Measurements from ENCODE around the gene ANKH.

ANKH gene

DNA sequence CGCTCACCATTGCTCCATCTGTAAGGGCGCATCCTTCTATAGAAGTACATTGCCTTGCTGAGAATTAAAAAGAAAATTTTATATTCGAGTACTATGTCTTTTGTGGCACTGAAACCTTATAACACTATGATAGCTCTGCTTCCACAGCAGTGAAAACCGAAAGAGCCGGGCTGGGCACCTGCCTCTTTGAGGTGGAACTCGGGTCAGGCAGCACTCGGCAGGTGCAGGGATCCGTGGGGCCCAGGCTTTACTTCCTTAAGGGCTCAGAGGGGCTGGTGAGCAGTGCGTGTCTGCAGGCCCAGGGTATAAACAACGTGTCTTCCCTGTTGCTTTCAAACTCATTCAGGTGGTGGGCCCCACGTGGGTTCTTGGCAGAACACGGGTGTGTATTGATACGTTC, 137.2 kb downstream of the ANKH start:
- DNase-seq (ENCODE audit: low spot score), result no peak

DNA sequence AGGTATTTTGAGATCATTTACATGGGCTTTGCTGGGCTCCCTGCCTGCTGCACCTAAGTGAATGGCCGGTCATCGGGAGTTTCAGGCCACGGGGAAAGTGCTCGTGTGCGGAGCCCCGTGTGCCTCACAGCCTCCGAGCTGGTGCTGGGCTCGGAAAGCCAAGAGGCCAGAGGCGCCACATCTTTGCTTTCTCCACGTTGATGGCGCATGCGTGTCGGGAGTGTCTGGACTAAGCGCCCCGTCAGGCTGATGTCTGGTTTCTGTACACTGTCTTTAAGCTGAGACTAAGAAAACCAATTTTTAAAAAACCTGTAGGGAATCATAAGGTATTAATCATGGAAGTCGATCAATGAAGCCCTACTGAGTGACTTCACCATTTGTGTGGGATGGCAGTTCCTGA, 137.9 kb downstream of the ANKH start:
- DNase-seq (ENCODE audit: low spot score), result no peak

DNA sequence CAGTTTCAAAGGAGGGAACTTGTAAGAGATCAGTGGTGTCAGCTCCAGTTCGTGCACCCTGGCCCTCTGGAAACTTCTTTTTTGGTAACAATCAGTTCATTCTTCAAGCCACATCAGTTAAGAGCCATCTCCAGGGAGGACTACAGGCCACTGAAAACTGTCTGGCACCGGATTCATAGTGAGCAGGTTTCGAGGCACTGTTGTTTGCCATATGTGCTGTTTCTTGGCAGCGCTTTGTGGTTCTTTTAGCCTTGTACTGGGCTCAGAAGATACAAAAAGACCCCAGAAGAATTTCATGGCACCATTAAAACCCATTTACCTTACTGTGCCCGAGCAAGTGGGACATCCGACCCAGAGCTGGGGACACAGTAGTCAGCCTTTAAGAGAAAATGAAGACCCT, 138.6 kb downstream of the ANKH start:
- DNase-seq (ENCODE audit: low spot score), result no peak

DNA sequence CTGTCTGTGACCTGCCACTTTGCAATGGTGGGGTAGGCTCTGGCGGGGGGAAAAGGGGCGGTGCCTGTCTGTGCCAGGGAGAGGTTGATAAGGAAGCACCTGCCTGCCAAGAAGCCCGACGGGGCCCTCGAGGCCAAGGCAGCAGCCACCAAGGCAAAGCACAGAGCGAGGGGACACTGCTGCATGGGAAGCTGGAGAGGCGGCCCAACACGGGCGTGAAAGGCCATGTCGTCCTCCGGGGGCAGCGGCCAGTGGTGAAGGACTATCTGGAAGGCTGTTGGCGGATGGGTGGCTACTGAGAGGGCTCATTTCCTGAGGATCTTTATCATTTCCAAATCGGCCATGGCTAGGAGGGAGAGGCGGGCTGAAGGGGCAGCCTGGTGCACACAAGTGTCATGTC, 140.7 kb downstream of the ANKH start:
- no peak for DNase-seq (ENCODE audit: low spot score)

DNA sequence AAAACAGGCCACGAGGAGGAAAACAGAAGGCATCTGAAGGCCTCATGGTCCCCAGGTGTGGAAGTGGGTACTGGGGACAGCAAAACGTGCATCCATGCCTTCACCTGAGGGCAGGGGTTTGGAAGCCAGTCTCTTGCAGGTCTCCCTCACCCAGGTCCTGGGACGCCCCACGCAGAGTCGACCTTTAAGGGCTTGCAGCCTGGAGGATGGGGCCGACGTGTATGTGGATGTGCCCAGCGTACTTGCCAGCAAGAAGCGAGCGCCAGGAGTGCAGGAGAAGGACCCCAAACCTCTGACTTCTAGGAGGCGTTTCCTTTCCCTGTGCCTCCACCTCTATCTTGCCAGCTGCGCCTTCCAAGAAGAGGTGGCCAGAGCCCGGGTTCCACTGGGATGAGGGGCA, 141.1 kb downstream of the ANKH start:
- DNase-seq (ENCODE audit: low spot score), result no peak

DNA sequence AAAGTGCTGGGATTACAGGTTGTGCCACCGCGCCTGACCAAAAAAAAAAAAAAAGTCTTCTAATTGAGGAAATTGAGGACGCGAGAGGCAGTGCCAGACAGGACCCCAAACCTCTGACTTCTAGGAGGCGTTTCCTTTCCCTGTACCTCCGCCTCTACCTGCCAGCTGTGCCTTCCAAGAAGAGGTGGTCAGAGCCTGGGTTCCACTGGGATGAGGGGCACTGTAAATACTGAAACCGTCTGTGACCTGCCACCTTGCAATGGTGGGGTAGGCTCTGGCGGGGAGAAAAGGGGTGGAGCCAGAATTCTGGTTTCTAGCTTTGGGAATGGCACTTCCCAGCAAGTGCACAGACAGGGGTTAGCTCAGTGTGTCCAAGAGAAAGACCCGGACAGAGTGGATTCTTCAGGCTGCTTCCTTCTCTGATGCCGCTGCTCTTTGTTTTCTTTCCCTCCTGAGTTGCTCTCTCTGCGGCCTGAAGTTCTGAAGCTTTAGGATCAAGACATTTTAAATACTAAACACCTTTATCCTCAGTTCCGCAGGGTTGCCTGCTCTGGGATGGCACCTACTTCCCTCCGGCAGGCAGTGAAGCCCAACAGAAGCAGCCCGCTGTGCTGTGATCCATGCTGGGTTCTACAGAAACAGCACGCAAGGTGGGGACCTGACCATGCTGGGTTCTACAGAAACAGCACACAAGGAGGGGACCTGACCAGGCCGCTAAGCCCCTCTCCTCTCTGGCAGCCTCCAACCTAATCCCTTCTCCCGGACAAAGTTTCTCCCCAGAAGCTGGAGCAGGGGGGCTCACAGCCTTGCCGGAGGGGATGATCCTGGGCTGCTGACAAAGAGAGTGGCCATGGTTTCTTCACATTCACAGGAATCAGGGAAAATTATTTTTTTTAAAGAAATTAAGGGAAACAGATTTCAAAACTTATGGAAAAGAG, 141.9 kb downstream of the ANKH start:
- no peak for DNase-seq (ENCODE audit: low spot score)

DNA sequence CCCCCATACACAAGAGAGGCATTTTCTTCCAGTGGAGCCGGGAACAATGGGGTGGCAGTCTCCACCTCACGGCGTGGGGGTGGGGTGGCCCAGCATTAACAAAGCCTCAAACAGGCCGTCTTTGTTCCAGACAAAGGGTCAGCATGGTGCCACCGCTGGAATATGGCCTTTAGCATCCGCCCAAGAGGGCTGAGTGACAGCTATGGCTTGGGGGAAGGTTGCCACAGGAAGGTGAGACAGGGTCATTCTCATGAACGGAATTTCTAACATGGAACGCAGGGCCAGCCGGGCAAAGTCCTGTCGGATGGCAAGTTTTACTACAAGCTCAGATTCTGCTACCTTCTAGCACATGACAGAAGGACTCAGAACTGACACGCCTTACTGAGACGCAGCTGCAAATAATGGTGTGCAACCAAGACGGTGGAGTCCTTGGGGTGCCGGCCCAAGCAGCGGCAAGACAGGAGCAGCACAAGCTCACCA, 143.1 kb downstream of the ANKH start:
- DNase-seq (ENCODE audit: low spot score), result peak; percentile 96

DNA sequence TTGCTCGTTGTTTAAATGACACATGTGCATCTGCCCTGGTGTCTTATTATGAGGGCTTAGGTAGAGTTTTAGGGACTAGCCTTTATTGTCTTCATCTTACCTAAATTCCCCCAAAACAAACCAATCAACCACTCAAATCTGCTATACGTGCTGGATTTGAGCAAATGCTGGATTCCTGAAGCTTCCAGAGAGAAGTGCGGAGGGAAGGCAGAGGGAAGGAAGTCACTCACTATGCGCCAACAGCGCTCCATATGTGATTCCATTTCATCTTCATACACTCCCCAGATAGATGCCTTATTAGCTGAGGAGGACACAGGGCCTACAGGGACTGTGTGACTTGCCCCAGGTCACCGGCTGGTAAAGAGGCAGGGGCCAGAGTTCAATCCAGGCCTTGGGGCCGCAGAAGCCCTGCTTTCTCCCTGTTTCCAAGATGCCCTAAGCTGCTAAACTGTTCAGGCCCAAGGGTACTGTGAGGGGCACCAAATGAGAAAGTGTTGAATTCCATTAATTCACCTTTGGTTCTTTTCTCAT, 143.6 kb downstream of the ANKH start:
- peak; percentile 64 for DNase-seq (ENCODE audit: low spot score)

DNA sequence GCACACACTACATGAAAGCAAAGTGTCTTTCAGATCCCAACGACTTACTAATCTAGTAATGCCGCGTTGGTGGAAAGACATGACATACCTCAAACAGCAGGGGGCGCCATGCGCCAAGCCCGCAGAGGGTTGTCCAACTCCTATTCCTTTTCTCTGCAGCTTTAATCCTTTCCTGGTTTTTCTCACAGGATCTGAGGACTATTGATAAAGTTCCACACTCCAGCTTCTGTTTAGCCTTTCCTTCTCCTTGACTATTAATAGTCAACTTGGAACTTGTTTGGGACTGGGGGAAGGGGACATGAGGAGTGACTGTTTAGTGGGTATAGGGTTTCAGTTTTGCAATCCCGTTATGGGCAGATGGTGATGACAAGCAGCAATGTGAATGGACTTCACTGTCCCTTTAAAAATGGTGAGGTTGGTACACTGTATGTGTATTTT, 144.1 kb downstream of the ANKH start:
- DNase-seq (ENCODE audit: low spot score), result peak; percentile 90

DNA sequence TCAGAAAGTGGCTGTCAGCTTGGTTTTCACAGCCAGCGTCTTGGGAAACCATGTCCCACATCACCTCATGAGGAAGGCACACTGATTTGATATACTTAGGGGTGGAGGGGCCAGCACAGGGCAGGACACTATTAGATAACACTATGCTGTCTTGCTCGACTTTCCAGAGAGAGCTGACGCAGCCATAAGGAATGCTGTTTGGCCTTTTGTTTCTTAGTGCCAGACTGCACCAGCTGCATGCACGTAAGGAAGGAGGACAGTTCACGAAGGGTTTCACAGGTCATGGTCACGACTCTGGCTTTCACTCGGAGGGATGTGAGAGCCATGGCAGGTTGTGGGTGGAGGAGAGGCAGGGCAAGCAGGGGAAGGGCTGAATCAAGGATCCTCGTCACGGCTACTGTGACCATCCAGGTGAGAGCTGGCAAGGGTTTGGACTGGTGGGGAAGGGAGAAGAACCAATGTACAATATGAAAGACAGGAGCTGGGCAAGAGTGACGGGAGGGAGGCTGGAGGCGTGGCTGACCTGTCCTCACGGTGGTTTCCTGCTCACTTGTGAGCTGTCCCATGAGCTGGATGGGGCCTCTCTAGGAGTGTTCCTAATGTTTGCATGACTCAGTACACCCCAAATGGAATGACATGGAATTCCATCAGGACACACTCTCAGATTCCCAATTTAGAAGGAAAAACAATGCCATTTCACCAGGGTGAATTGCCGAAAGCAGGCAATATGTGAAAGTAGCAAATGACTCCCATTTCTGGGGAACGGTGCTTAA, 145.3 kb downstream of the ANKH start:
- DNase-seq (ENCODE audit: low spot score), result no peak

DNA sequence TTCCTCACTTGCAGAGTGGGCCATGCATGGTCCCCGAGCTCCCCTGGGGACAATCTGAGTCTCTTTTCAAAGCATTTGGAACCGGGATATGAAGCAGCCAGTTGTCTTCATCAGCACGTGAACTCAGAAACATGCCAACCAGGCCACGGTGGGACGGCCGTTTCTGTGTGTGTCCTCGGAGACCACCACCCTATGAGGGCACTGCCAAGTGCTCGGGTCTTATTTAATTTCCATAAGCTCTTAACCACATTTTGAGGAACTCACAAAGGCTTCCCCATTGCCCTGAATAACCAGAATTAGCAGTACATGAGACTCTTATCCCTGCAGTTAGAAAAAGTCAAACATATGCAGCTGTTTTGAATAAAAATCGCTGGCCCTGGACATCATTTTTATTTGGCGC, 146.9 kb downstream of the ANKH start:
- DNase-seq (ENCODE audit: low spot score), result no peak

DNA sequence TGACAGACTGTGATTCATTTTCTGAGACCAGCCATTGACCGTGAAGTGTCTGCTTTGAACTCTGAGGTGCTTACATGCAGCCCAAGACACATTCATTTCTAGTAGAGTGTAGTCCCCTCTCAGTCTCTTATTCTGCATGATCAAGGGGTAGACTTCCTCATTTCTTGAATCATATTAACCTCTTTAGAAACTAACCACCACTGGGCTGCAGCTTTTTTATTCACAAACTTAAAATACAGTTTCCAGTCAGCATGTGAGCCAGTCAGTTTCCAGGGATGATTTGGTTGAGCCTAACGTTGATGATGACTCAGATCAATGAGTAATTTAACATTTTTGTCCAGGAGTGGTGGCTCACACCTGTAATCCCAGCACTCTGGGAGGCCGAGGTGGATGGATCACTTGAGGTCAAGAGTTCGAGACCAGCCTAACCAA, 147.9 kb downstream of the ANKH start:
- DNase-seq (ENCODE audit: low spot score), result no peak

DNA sequence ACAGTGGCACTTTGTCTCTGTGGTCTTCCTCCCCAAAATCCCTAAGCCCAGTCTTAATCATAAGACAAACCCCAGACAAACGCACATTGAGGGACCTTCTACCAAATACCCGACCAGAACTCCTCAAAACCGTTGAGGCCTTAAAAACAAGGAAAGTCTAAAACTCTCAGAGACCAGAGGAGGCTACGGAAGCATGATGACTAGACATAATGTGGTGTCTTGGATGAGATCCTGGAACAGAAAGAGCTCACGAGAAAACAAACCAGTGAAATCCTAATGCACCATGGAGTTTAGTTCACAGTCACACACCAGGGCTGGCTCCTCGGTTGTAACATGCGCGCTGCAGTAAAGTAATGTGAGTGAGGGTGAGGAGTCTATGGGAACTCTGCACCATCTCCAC, 148.7 kb downstream of the ANKH start:
- no peak for DNase-seq (ENCODE audit: low spot score)

DNA sequence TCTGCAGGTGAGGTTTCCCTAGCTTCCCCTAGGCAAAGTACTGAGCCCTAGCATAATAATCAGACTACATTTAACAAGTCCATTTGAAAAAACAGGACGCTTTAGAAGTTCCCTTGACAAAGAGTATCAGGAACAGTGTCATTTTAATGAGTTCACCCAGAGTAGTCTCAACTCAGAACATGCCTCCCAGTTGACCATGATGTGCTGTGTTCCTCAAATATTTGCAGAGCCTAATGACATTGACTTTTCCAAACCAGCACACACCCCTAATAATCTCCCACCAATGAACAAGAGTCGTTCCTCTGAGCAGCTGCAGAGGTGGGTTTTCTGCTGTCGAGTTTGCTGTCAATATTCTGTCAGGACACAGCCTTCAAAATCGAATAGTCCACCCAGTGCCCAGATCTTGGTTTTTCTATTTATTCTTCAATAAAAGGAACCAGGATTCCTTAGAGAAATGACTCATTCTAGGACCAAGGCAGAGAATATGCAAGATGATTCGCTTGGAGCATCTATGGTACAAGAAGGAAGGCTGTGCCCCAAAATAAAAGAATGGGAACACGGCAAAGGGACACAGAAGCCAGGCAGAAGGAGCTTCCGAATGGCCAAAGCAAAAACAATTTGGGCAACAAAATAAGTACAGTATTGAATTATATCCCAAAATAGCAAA, 149.5 kb downstream of the ANKH start:
- DNase-seq (ENCODE audit: low spot score), result no peak

DNA sequence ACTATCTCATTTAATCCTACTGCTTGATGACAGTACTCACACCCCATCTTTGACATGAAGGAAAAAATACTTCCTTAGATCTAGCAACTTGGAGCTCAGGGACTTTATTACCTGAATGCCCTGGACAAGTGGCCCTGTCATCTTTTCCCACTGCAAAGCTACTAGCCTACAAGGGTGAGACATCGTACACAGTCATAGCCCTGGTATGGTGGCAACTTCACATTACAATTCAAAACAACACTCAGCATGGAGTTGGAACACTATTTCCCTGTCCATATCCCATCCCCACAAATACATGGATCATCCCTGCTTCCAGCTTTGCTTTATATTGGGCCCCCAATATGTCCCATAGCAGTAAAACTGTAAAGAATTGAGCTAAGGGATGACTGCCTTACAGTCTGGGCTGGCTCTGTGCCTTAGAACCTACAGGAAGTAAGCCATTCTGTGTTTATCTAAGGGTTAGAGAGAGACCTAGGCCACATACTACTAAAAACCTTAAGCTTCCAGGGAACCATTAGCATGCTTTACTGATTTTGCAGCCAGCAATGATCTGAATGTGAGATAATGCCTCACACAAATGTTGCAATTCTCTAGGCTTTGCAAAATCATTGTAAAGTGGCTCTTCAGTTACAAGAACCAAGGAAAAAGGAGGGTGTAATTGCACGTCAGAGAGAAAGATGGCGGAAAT, 151.2 kb downstream of the ANKH start:
- no peak for DNase-seq (ENCODE audit: low spot score)

DNA sequence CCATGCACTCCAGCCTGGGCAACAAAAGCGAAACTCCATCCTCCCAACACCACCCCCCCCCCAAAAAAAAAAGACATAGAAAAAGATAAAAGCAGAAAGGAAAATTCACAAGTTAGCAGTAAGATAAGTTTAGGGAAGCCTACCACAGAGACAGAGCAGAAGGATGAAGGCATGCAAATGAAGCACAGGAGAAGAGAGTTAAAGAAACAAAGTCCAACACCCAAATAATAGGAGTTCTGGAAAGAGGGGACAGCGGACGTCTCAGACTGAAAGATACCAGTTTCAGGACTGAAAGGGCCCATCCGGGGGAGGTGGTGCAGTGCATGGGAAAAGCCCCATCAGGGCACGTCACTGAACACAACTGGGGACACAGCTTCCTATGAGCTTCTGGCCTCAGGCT, 152.8 kb downstream of the ANKH start:
- no peak for DNase-seq (ENCODE audit: low spot score)

DNA sequence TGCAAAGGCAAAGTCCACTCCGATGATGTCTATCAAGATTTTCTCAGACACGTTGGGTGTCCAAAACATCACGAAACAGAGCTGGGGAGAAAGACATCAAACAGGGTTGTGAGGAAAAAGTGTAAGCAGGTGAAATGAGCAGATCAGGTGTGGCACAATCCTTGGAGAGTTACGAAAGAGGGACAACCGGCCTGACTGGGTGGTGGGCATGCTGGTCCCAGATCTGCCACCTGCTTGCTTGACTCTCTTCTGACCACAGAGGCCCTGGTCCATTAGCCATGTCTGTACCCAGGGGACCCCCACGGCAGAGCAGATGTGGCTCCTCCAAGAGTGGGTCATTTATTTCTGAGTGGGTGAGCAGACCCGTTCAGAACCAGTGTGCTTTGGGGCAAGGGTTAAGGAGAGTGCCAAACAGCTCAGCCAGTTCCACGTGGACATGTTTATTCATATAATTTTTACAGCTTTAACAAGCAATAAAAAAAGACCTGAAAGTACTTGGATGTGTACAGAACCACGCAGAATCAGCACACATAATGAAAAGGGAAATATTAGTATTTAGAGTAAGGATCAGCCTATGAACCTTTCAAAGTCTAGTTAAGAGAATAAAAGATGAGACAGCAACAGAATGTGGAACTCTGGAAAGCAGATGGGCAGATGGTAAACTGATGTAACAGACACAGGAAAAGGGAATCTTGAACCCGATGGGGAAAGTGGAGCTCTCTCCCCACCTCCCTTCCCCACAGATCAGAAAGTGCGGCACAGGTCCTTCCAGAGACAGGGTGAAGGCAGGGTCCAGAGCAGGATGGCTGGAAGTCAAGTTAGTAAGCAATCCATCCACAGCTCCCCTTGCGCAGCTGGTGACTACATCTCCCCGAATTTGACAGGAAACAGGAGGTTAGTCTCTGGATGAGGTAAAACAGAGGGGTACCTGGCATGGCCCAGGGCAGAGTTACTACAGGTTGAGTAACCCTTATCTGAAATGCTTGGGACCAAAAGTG, 154.5 kb downstream of the ANKH start:
- DNase-seq (ENCODE audit: low spot score), result no peak

DNA sequence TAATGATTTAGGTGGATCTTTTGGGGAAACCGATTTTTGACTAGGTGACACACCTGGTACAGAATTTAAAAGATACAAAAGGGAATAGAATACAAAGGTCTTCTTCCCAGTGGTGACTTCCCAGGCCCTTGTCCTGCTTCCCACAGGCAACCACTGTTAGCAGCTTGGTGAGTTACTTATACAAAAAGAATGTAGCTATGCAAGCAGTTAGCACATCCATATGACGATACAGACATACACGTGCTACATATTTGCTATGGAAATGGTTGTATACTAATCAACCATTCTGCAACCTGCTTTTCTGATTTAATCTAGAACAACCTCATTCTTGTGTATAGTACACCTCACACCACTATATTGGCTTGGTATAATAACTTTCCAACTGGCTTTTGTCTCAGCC, 156.1 kb downstream of the ANKH start:
- no peak for DNase-seq (ENCODE audit: low spot score)

DNA sequence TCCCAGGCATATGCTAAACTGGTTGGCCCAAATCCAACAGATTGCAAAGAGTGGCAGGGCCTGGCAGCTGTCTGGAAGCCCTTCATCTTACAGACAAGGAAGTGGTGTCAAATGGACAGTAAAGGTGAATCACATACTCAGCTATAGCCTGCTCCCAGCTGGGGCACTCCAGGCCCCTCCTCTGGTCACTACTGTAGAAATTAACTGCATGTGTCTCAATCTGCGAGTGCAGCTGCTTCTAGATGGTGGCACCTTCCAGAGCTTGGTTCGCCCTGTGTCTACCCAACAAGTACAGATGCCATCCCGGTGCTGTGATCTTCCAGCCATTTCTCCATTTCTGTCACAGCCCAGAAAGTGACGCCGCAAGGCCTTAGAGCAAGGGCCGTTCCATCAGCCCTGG, 156.9 kb downstream of the ANKH start:
- DNase-seq (ENCODE audit: low spot score), result no peak
